HepG2 (cell line): ENCODE results near the gene PDGFRB. TPM values are rescaled to one million over a fixed set of nuclear protein-coding genes. Genes with fewer than 3 reads are reported as not detected.

Experiments
- BORCS8-MEF2B ChIP-seq: sonication (generic); formaldehyde crosslinking; IDR thresholded peaks from 2 replicates; pipeline ENCODE4 v1.8.0; 2022; ENCODE audit warnings: mild to moderate bottlenecking, missing genetic modification reagents
- ELF4 ChIP-seq: sonication (generic); formaldehyde crosslinking; IDR thresholded peaks from 2 replicates; pipeline ENCODE4 v1.5.0; 2020; ENCODE audit warnings: missing genetic modification reagents, mild to moderate bottlenecking, moderate library complexity, borderline replicate concordance
- ESRRA ChIP-seq: sonication (generic); formaldehyde crosslinking; IDR thresholded peaks from 2 replicates; pipeline ENCODE4 v1.5.1; 2020; ENCODE audit warnings: mild to moderate bottlenecking, low read depth, missing genetic modification reagents
- GLMP ChIP-seq: sonication (generic); formaldehyde crosslinking; IDR thresholded peaks from 2 replicates; pipeline ENCODE4 v1.9.0; 2021; ENCODE audit warnings: missing genetic modification reagents, mild to moderate bottlenecking, borderline replicate concordance
- NBN ChIP-seq: fragments of 450-650 bp; conservative IDR thresholded peaks from 2 replicates; pipeline ENCODE4 v1.6.1; 2017
- NFIB ChIP-seq: sonication (generic); formaldehyde crosslinking; IDR thresholded peaks from 2 replicates; pipeline ENCODE4 v1.9.0; 2021; ENCODE audit warnings: missing genetic modification reagents, mild to moderate bottlenecking, borderline replicate concordance
- NPAS2 ChIP-seq: sonication (generic); formaldehyde crosslinking; IDR thresholded peaks from 2 replicates; pipeline ENCODE4 v1.8.0; 2022; ENCODE audit warnings: mild to moderate bottlenecking, missing genetic modification reagents, borderline replicate concordance
- NRL ChIP-seq: sonication (generic); formaldehyde crosslinking; IDR thresholded peaks from 2 replicates; pipeline ENCODE4 v1.5.0; 2020; ENCODE audit warnings: missing genetic modification reagents, mild to moderate bottlenecking, moderate library complexity, borderline replicate concordance
- PHB2 ChIP-seq: fragments of 450-650 bp; IDR thresholded peaks from 2 replicates; pipeline ENCODE4 v1.6.1; 2018; ENCODE audit not compliant: partially characterized antibody
- SRSF9 ChIP-seq: fragments of 200-400 bp; formaldehyde crosslinking; IDR thresholded peaks from 2 replicates; pipeline ENCODE4 v1.6.1; 2018; ENCODE audit warnings: borderline replicate concordance, mild to moderate bottlenecking, low read depth, low read length; ENCODE audit not compliant: insufficient read depth, poor library complexity, severe bottlenecking
- SUZ12 ChIP-seq: fragments of 150-350 bp; IDR thresholded peaks from 2 replicates; pipeline ENCODE4 v1.6.1; 2014; ENCODE audit warnings: low read depth, low read length
- ZHX2 ChIP-seq, 2 experiments: sonication (generic) in 1 of 2; formaldehyde crosslinking in 1 of 2; IDR thresholded peaks; 2 replicates each; pipeline versions ENCODE4 v1.6.1 to v1.9.0; 2014 to 2022; ENCODE audit warnings: antibody characterized with exemption in 1 of 2, borderline replicate concordance in 1 of 2, inconsistent platforms in 1 of 2, low read depth in 1 of 2, missing genetic modification reagents in 1 of 2
- ZIK1 ChIP-seq: sonication (generic); formaldehyde crosslinking; IDR thresholded peaks from 2 replicates; pipeline ENCODE4 v1.5.0; 2020; ENCODE audit warnings: mild to moderate bottlenecking, low read depth, missing genetic modification reagents, borderline replicate concordance
- ZMAT5 ChIP-seq: sonication (generic); formaldehyde crosslinking; IDR thresholded peaks from 2 replicates; pipeline ENCODE4 v1.5.0; 2020; ENCODE audit warnings: mild to moderate bottlenecking, low read depth, missing genetic modification reagents, borderline replicate concordance
- ZNF326 ChIP-seq: sonication (generic); formaldehyde crosslinking; IDR thresholded peaks from 2 replicates; pipeline ENCODE4 v1.4.0; 2020; ENCODE audit warnings: missing genetic modification reagents, borderline replicate concordance
- ZNF414 ChIP-seq: sonication (generic); formaldehyde crosslinking; IDR thresholded peaks from 2 replicates; pipeline ENCODE4 v1.5.0; 2020; ENCODE audit warnings: missing genetic modification reagents
- ZNF510 ChIP-seq: sonication (generic); formaldehyde crosslinking; IDR thresholded peaks from 2 replicates; pipeline ENCODE4 v1.4.0; 2020; ENCODE audit warnings: low read depth, mild to moderate bottlenecking, missing genetic modification reagents
- ZNF530 ChIP-seq: sonication (generic); formaldehyde crosslinking; IDR thresholded peaks from 2 replicates; pipeline ENCODE4 v1.5.0; 2020; ENCODE audit warnings: low read depth, mild to moderate bottlenecking, missing genetic modification reagents
- ZNF564 ChIP-seq: sonication (generic); formaldehyde crosslinking; IDR thresholded peaks from 2 replicates; pipeline ENCODE4 v1.8.1; 2023; ENCODE audit warnings: mild to moderate bottlenecking, missing genetic modification reagents
- ZNF691 ChIP-seq: sonication (generic); formaldehyde crosslinking; IDR thresholded peaks from 2 replicates; pipeline ENCODE4 v1.4.0; 2020; ENCODE audit warnings: missing genetic modification reagents, low read depth, mild to moderate bottlenecking, borderline replicate concordance
- ZNF713 ChIP-seq: sonication (generic); formaldehyde crosslinking; IDR thresholded peaks from 2 replicates; pipeline ENCODE4 v1.4.0; 2020; ENCODE audit warnings: mild to moderate bottlenecking, missing genetic modification reagents
- ZNF83 ChIP-seq: sonication (generic); formaldehyde crosslinking; IDR thresholded peaks from 2 replicates; pipeline ENCODE4 v1.4.0; 2020; ENCODE audit warnings: missing genetic modification reagents, mild to moderate bottlenecking, borderline replicate concordance
- polyA plus RNA-seq, 8 experiments: library from polyadenylated mRNA; depleted of rRNA in 3 of 8; stranded (reverse) in 7 of 8; unstranded in 1 of 8; fragments of >200 nt; fragmentation: Illumina TruSeq in 4 of 8; extraction: Trizol in 4 of 8; gene quantifications; 2 replicates each; pipeline versions ENCODE4 v1.2.1 to v1.2.3, GENCODE V29; 2011 to 2016; ENCODE audit warnings: low read depth in 4 of 8, missing spikeins in 1 of 8, mixed read lengths in 1 of 8; ENCODE audit not compliant: insufficient read depth in 1 of 8
- total RNA-seq, 5 experiments: library from RNA; depleted of rRNA; stranded (reverse); fragments of >200 nt; fragmentation: Illumina TruSeq; extraction: Trizol; gene quantifications; 2 replicates each; pipeline ENCODE4 v1.2.3, GENCODE V29; 2016; ENCODE audit warnings: low read depth in 1 of 5

PDGFRB gene
- total and polyA plus RNA-seq, 2 of the 13 experiments (the other 11 are each of a cell fraction or from before 2014, with no cell fraction given) = 4.0 to 21.0 TPM

- TF ChIP-seq ZHX2 (IDR thresholded peaks at IDR 0.05; ENCODE audit: low read depth) (no peak), ZHX2 (CRISPR knock-in tag; IDR thresholded peaks at IDR 0.05; ENCODE audit: borderline replicate concordance) (no peak), ZNF326 (CRISPR knock-in tag) (no peak), ZIK1 (no peak), NFIB (CRISPR knock-in tag) (no peak), ZNF691 (CRISPR knock-in tag) (no peak), NRL (no peak), ESRRA (CRISPR knock-in tag) (no peak), ELF4 (CRISPR knock-in tag) (no peak), ZNF83 (no peak), ZNF564 (CRISPR knock-in tag) (no peak), ZNF510 (CRISPR knock-in tag) (no peak), SUZ12 (no peak), PHB2 (no peak), GLMP (CRISPR knock-in tag) (no peak), SRSF9 (no peak), ZNF530 (CRISPR knock-in tag) (no peak), BORCS8-MEF2B (no peak), ZMAT5 (CRISPR knock-in tag) (no peak), ZNF713 (CRISPR knock-in tag) (no peak), NPAS2 (no peak), NBN (no peak), ZNF414 (CRISPR knock-in tag) (no peak)
These were observed 12.7 kb downstream of the PDGFRB start (continued) for GRCh38 chr5:150142959-150143349.
